Measurements from ENCODE around the gene SLC5A9.

DNA sequence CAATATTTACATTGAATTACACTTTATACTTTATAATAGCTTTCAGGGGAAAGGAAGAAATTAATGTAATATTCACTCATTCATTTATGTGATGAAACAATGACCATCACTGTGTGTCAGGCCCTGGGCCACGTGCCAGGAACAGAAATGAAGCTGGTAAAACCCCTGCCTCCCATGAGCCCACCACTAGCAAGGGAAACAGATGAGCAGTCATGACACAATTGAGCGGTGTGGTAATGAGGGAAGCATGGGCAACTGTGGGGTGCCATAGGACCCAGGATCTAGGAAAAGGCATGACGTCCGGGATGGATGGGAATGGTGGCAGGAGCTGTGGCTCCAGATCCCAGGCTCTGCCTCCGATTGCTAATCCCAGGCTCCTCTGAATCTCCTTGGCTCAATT, 17.0 kb upstream of the SLC5A9 start:
- TF ChIP-seq, protein P1, sequence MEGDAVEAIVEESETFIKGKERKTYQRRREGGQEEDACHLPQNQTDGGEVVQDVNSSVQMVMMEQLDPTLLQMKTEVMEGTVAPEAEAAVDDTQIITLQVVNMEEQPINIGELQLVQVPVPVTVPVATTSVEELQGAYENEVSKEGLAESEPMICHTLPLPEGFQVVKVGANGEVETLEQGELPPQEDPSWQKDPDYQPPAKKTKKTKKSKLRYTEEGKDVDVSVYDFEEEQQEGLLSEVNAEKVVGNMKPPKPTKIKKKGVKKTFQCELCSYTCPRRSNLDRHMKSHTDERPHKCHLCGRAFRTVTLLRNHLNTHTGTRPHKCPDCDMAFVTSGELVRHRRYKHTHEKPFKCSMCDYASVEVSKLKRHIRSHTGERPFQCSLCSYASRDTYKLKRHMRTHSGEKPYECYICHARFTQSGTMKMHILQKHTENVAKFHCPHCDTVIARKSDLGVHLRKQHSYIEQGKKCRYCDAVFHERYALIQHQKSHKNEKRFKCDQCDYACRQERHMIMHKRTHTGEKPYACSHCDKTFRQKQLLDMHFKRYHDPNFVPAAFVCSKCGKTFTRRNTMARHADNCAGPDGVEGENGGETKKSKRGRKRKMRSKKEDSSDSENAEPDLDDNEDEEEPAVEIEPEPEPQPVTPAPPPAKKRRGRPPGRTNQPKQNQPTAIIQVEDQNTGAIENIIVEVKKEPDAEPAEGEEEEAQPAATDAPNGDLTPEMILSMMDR (conservative IDR thresholded peaks at IDR 0.05), result no peak
- TF ChIP-seq ZFX (IDR thresholded peaks at IDR 0.05), result no peak
